ENCODE measurements around the gene LUZP2. TPM values are rescaled to one million over a fixed set of nuclear protein-coding genes. Genes with fewer than 3 reads are reported as not detected.

The LUZP2 gene
- total and polyA plus RNA-seq, 2 donors (not counting 1 experiment from before 2014, with no cell fraction given) = not detected

- Mint-ChIP-seq H3K27me3 (no peaks in the 10 kb centered on the region), H3K4me1 (no peaks in the 10 kb centered on the region), H3K27ac (no peak overlapping the region), H3K9me3 (ENCODE audit: insufficient read depth) (peaks cover 3% of the 10 kb centered on the region), H3K4me3 (no peak overlapping the region)
- Histone ChIP-seq H2AFZ (ENCODE audit: insufficient read depth, low read depth, low read length, poor library complexity, severe bottlenecking) (no peak overlapping the region), H3K27ac (ENCODE audit: low read length in 2 of 2) (no peak overlapping the region), H3K36me3 (replicated peaks in 1 of 2; ENCODE audit: control extremely low read depth in 1 of 2, control insufficient read depth in 1 of 2, extremely low read depth in 1 of 2, insufficient read depth in 2 of 2, low read length in 1 of 2) (no peaks in the 10 kb centered on the region), H3K4me1 (ENCODE audit: control insufficient read depth in 2 of 2, insufficient read depth in 2 of 2, low read length in 2 of 2) (no peaks in the 10 kb centered on the region), H3K4me2 (replicated peaks; ENCODE audit: low read depth, low read length, poor library complexity, severe bottlenecking) (no peak overlapping the region), H3K4me3 (ENCODE audit: control extremely low read depth in 1 of 5, extremely low read depth in 1 of 5, insufficient read depth in 1 of 5, low read depth in 2 of 5, low read length in 4 of 5) (no peak overlapping the region), H4K20me1 (ENCODE audit: control insufficient read depth, insufficient read depth, low read length, poor library complexity, severe bottlenecking) (no peaks in the 10 kb centered on the region), H3K9me3 (ENCODE audit: control extremely low read depth in 1 of 3, control insufficient read depth in 2 of 3, insufficient read depth in 1 of 3, low read length in 2 of 3) (peaks cover 0 to 4% (median 0%) of the 10 kb centered on the region in 3 donors), H3K27me3 (replicated peaks in 1 of 4; ENCODE audit: control extremely low read depth in 1 of 4, control insufficient read depth in 3 of 4, insufficient read depth in 4 of 4, low read length in 3 of 4) (no peaks in the 10 kb centered on the region), H3K79me2 (ENCODE audit: control insufficient read depth, insufficient read depth, low read length) (no peaks in the 10 kb centered on the region), H3K9ac (ENCODE audit: low read length) (no peak overlapping the region)
- ATAC-seq (ENCODE audit: low read depth) (no peak), DNase-seq (no peak)
- CTCF ChIA-PET = no interaction called here
- intact Hi-C loops (cut with micrococcal nuclease) = no loop called here
- POLR2A ChIA-PET = no interaction called here
- no peak for TF ChIP-seq CTCF (IDR thresholded peaks at IDR 0.05)
- TF ChIP-seq EZH2 (IDR thresholded peaks at IDR 0.05; ENCODE audit: borderline replicate concordance, insufficient read depth, low read depth, low read length, poor library complexity, severe bottlenecking) = no peak
Observed at GRCh38 chr11:24645563-24645962, 148.7 kb downstream of the LUZP2 start.

- Mint-ChIP-seq H3K4me3 (no peak overlapping the region), H3K4me1 (no peaks in the 10 kb centered on the region), H3K9me3 (ENCODE audit: insufficient read depth) (no peaks in the 10 kb centered on the region), H3K27ac (no peak overlapping the region), H3K27me3 (no peaks in the 10 kb centered on the region)
- H3K36me3 ChIP-seq (replicated peaks in 1 of 2; ENCODE audit: control extremely low read depth in 1 of 2, control insufficient read depth in 1 of 2, extremely low read depth in 1 of 2, insufficient read depth in 2 of 2, low read length in 1 of 2) = no peaks in the 10 kb centered on the region
- ChIA-PET POLR2A (no interaction called here), CTCF (no interaction called here)
- H3K9ac ChIP-seq (ENCODE audit: low read length) = no peak overlapping the region
- DNase-seq (no peak), ATAC-seq (ENCODE audit: low read depth) (no peak)
- no peak overlapping the region for H3K4me3 ChIP-seq (ENCODE audit: control extremely low read depth in 1 of 5, extremely low read depth in 1 of 5, insufficient read depth in 1 of 5, low read depth in 2 of 5, low read length in 4 of 5)
- no peak for TF ChIP-seq CTCF (IDR thresholded peaks at IDR 0.05)
- intact Hi-C loops (cut with micrococcal nuclease) = no loop called here
- H3K27me3 ChIP-seq (replicated peaks in 1 of 4; ENCODE audit: control extremely low read depth in 1 of 4, control insufficient read depth in 3 of 4, insufficient read depth in 4 of 4, low read length in 3 of 4) = no peaks in the 10 kb centered on the region
- H3K79me2 ChIP-seq (ENCODE audit: control insufficient read depth, insufficient read depth, low read length) = no peaks in the 10 kb centered on the region
- no peaks in the 10 kb centered on the region for H3K9me3 ChIP-seq (ENCODE audit: control extremely low read depth in 1 of 3, control insufficient read depth in 2 of 3, insufficient read depth in 1 of 3, low read length in 2 of 3)
- no peaks in the 10 kb centered on the region for H4K20me1 ChIP-seq (ENCODE audit: control insufficient read depth, insufficient read depth, low read length, poor library complexity, severe bottlenecking)
- H3K4me1 ChIP-seq (ENCODE audit: control insufficient read depth in 2 of 2, insufficient read depth in 2 of 2, low read length in 2 of 2) = no peaks in the 10 kb centered on the region
- no peak overlapping the region for H3K27ac ChIP-seq (ENCODE audit: low read length in 2 of 2)
- H2AFZ ChIP-seq (ENCODE audit: insufficient read depth, low read depth, low read length, poor library complexity, severe bottlenecking) = no peak overlapping the region
- no CpG with 5 or more reads among the region's 2 CpGs for WGBS (ENCODE audit: insufficient coverage)
- no peak overlapping the region for H3K4me2 ChIP-seq (replicated peaks; ENCODE audit: low read depth, low read length, poor library complexity, severe bottlenecking)
Observed at GRCh38 chr11:24651873-24652272, 155.0 kb downstream of the LUZP2 start.
